Omental fat pad (tissue), 4 donors: ENCODE results near the gene NTSR1. TPM values are rescaled to one million over a fixed set of nuclear protein-coding genes. Genes with fewer than 3 reads are reported as not detected.

Source experiments
- ATAC-seq: fragments of 150-250 bp; one replicate; pipeline ENCODE4 v1.9.1; 2016; ENCODE audit warnings: mild to moderate bottlenecking, moderate library complexity; ENCODE audit not compliant: low FRiP score
- DNase-seq: peaks from one replicate; pipeline ENCODE4 v3.0.0-alpha.2; 2019; ENCODE audit warnings: low spot score
- CTCF ChIP-seq, 3 donors: fragments of 450-650 bp; IDR thresholded peaks; one replicate each; pipeline ENCODE4 v1.5.1; 2016 to 2017; ENCODE audit warnings: antibody characterized with exemption in 3 of 3, mild to moderate bottlenecking in 3 of 3, moderate library complexity in 2 of 3
- total RNA-seq, 4 donors: library from RNA; depleted of rRNA; stranded (reverse); fragments of >200 nt; gene quantifications; one replicate each; pipeline ENCODE4 v1.1.0, GENCODE V29; 2016

Gene NTSR1
- total RNA-seq, 4 donors from 2014 or later: 0.24 to 0.25 TPM; not detected in 2

- ATAC-seq (no peak), DNase-seq (no peak)
- no peak for TF ChIP-seq CTCF (IDR thresholded peaks at IDR 0.05)
Measured at GRCh38 chr20:62754122-62754990, 45.7 kb downstream of the NTSR1 start.

- ATAC-seq (no peak), DNase-seq (no peak)
- no peak for TF ChIP-seq CTCF (IDR thresholded peaks at IDR 0.05)
Measured at GRCh38 chr20:62754991-62755356, 46.3 kb downstream of the NTSR1 start.

- no peak for ATAC-seq
- DNase-seq: no peak
- TF ChIP-seq CTCF (IDR thresholded peaks at IDR 0.05): no peak
Measured at GRCh38 chr20:62755817-62756724, 47.4 kb downstream of the NTSR1 start.

GRCh38 chr20:62758226-62758912 is 49.7 kb downstream of the NTSR1 start:
- no peak for DNase-seq
- no peak for TF ChIP-seq CTCF (IDR thresholded peaks at IDR 0.05)
- ATAC-seq: no peak

GRCh38 chr20:62759981-62760431 is 51.4 kb downstream of the NTSR1 start:
- DNase-seq: no peak
- TF ChIP-seq CTCF (IDR thresholded peaks at IDR 0.05): no peak
- no peak for ATAC-seq

GRCh38 chr20:62760471-62760855 is 51.8 kb downstream of the NTSR1 start:
- TF ChIP-seq CTCF (IDR thresholded peaks at IDR 0.05): no peak
- DNase-seq (no peak), ATAC-seq (no peak)
